A549 (cell line): ENCODE data around the gene BTN2A1. TPM values are rescaled to one million over a fixed set of nuclear protein-coding genes. Genes with fewer than 3 reads are reported as not detected.

ENCODE experiments used
- ATAC-seq, 2 experiments: fragments of 200-7000 bp in 1 of 2; fragments of >200 bp in 1 of 2; cut with Nextera tagmentation in 1 of 2; cut with Tn5 transposase in 1 of 2; 3 replicates each; pipeline versions ENCODE4 v1.8.0 to v1.9.1; 2018 to 2020; ENCODE audit warnings: mild to moderate bottlenecking in 1 of 2, moderate library complexity in 1 of 2
- CTCF ChIA-PET: fragments of 300-600 bp; sonication (Branson Sonifier 250); formaldehyde crosslinking; extraction: SDS; loops from one replicate; lab custom pipeline; 2021; ENCODE audit warnings: antibody characterized with exemption, inconsistent platforms; lab: Yijun Ruan, JAX
- POLR2A ChIA-PET: fragments of 350-600 bp; formaldehyde crosslinking; extraction: SDS; loops from one replicate; lab custom pipeline; 2021; ENCODE audit warnings: antibody characterized with exemption, inconsistent platforms; lab: Yijun Ruan, JAX
- DNase-seq, 2 experiments: peaks; one replicate each; pipeline versions ENCODE4 v3.0.0 to v3.0.0-alpha.2; 2011 to 2016; ENCODE audit warnings: low read depth in 1 of 2, low spot score in 1 of 2
- FAIRE-seq: peaks from 2 replicates; lab custom pipeline; 2011; peaks lifted over from hg19 to GRCh38; lab: Jason Lieb, UNC
- H3K27ac ChIP-seq, 2 experiments: fragments of >200 bp; sonication (Bioruptor Twin); formaldehyde crosslinking; 3 replicates each; pipeline ENCODE4 v1.5.1; 2016 to 2017
- H3K4me1 ChIP-seq: fragments of >200 bp; sonication (Bioruptor Twin); formaldehyde crosslinking; 3 replicates; pipeline ENCODE4 v1.6.1; 2016
- H3K4me2 ChIP-seq: fragments of >200 bp; sonication (Bioruptor Twin); formaldehyde crosslinking; 3 replicates; pipeline ENCODE4 v1.6.1; 2016
- H3K4me3 ChIP-seq: fragments of >200 bp; sonication (Bioruptor Twin); formaldehyde crosslinking; 3 replicates; pipeline ENCODE4 v1.5.1; 2016
- H3K9me3 ChIP-seq: fragments of >200 bp; sonication (Bioruptor Twin); formaldehyde crosslinking; 3 replicates; pipeline ENCODE4 v1.6.1; 2016
- CBX8 ChIP-seq: fragments of 200-600 bp; sonication (generic); IDR thresholded peaks from 2 replicates; pipeline ENCODE4 v1.6.1; 2016
- CTCF ChIP-seq: fragments of >200 bp; sonication (Bioruptor Twin); formaldehyde crosslinking; IDR thresholded peaks from 3 replicates; pipeline ENCODE4 v1.5.1; 2016
- E2F6 ChIP-seq: IDR thresholded peaks from 2 replicates; pipeline ENCODE4 v1.6.1; 2012; ENCODE audit warnings: low read depth, borderline replicate concordance
- EP300 ChIP-seq, 2 experiments: fragments of >200 bp; sonication (Bioruptor Twin); formaldehyde crosslinking; IDR thresholded peaks; 2 replicates in 1 of 2; 3 replicates in 1 of 2; pipeline ENCODE4 v1.6.1; 2016 to 2017
- FOXS1 ChIP-seq: fragments of 250-450 bp; sonication (Bioruptor Pico); IDR thresholded peaks from 2 replicates; pipeline ENCODE4 v1.5.0; 2020; ENCODE audit warnings: mild to moderate bottlenecking, moderate library complexity
- GATA3 ChIP-seq: IDR thresholded peaks from 2 replicates; pipeline ENCODE4 v1.6.1; 2012; ENCODE audit warnings: borderline replicate concordance
- HES2 ChIP-seq: fragments of >200 bp; sonication (Bioruptor Twin); formaldehyde crosslinking; IDR thresholded peaks from 2 replicates; pipeline ENCODE4 v1.6.1; 2016
- HEYL ChIP-seq: fragments of 250-450 bp; sonication (Bioruptor Pico); IDR thresholded peaks from 2 replicates; pipeline ENCODE4 v1.8.0; 2021; ENCODE audit warnings: mild to moderate bottlenecking, moderate library complexity
- HMGXB4 ChIP-seq: fragments of 250-450 bp; sonication (Bioruptor Pico); IDR thresholded peaks from 2 replicates; pipeline ENCODE4 v1.5.0; 2021; ENCODE audit warnings: mild to moderate bottlenecking, moderate library complexity, borderline replicate concordance
- HOXB5 ChIP-seq: fragments of 250-450 bp; sonication (Bioruptor Pico); IDR thresholded peaks from 2 replicates; pipeline ENCODE4 v1.5.0; 2020; ENCODE audit warnings: mild to moderate bottlenecking, moderate library complexity
- JUN ChIP-seq, 2 experiments: fragments of >200 bp; sonication (Bioruptor Twin); formaldehyde crosslinking; IDR thresholded peaks; 2 replicates in 1 of 2; 3 replicates in 1 of 2; pipeline ENCODE4 v1.6.1; 2016 to 2017
- KDM5A ChIP-seq: fragments of 200-600 bp; sonication (generic); IDR thresholded peaks from 2 replicates; pipeline ENCODE4 v1.6.1; 2016; ENCODE audit warnings: antibody characterized with exemption, mild to moderate bottlenecking
- MAFK ChIP-seq: fragments of 450-650 bp; IDR thresholded peaks from 2 replicates; pipeline ENCODE4 v1.6.1; 2014; ENCODE audit not compliant: partially characterized antibody
- NFE2L2 ChIP-seq: fragments of 150-350 bp; conservative IDR thresholded peaks from 2 replicates; pipeline ENCODE4 v1.6.1; 2014; ENCODE audit warnings: low read length
- NPAS2 ChIP-seq: fragments of 250-450 bp; sonication (Bioruptor Pico); IDR thresholded peaks from 2 replicates; pipeline ENCODE4 v1.8.0; 2022; ENCODE audit warnings: mild to moderate bottlenecking, moderate library complexity, borderline replicate concordance
- RCOR1 ChIP-seq: fragments of 150-350 bp; IDR thresholded peaks from 2 replicates; pipeline ENCODE4 v1.6.1; 2014; ENCODE audit warnings: antibody characterized with exemption, low read length, low read depth
- RFX5 ChIP-seq: fragments of 450-650 bp; IDR thresholded peaks from 2 replicates; pipeline ENCODE4 v1.7.1; 2014; ENCODE audit warnings: antibody characterized with exemption, mild to moderate bottlenecking, moderate library complexity
- RNF2 ChIP-seq: fragments of 200-600 bp; sonication (generic); IDR thresholded peaks from 2 replicates; pipeline ENCODE4 v1.6.1; 2016; ENCODE audit warnings: low read depth, mild to moderate bottlenecking, antibody characterized with exemption, moderate library complexity, borderline replicate concordance
- TP53 ChIP-seq: fragments of 250-450 bp; sonication (Bioruptor Pico); IDR thresholded peaks from 2 replicates; pipeline ENCODE4 v1.5.0; 2021; ENCODE audit warnings: mild to moderate bottlenecking, moderate library complexity
- USF2 ChIP-seq: fragments of 450-650 bp; IDR thresholded peaks from 2 replicates; pipeline ENCODE4 v1.6.1; 2014; ENCODE audit warnings: antibody characterized with exemption
- ZFP36 ChIP-seq: fragments of 450-650 bp; IDR thresholded peaks from 2 replicates; pipeline ENCODE4 v1.6.1; 2014; ENCODE audit warnings: borderline replicate concordance; ENCODE audit not compliant: partially characterized antibody
- WGBS: methylation state at CpG from one replicate; pipeline ENCODE4 v1.1.6; 2017; ENCODE audit errors: missing lambda C conversion rate; 5-methylcytosine and 5-hydroxymethylcytosine counted together
- polyA plus RNA-seq, 4 experiments: library from polyadenylated mRNA; depleted of rRNA in 3 of 4; stranded (reverse); fragments of >200 nt; fragmentation: RNase III in 1 of 4; extraction: RNeasy Plus Mini Kit Qiagen cat#74134 plus additional on column Dnase treatment in 1 of 4; gene quantifications; 2 replicates in 3 of 4; 3 replicates in 1 of 4; pipeline ENCODE4 v1.2.3, GENCODE V29; 2011 to 2017

Gene BTN2A1
- polyA plus RNA-seq, 2 of the 4 experiments (the other 2 are of a cell fraction), result 20.3 to 20.7 TPM

- ChIA-PET CTCF (no interaction called here), POLR2A (no interaction called here)
- Histone ChIP-seq H3K4me2 (no peak overlapping the region), H3K9me3 (no peaks in the 10 kb centered on the region), H3K4me1 (peaks cover 3% of the 10 kb centered on the region; the same call in 1 of the 3 replicates), H3K4me3 (no peak overlapping the region), H3K27ac (no peak overlapping the region)
- no peak for TF ChIP-seq NPAS2
- TF ChIP-seq ZFP36, result no peak
- no peak for TF ChIP-seq RNF2
- 100% methylated on average over 2 of the region's 2 CpGs for WGBS
- no peak for FAIRE-seq
- no peak for ATAC-seq
- no peak for DNase-seq
Observed at GRCh38 chr6:26468829-26469228, 11.1 kb downstream of the BTN2A1 start.

- no peak overlapping the region for H3K27ac ChIP-seq
- H3K4me2 ChIP-seq, result no peak overlapping the region
- 81% methylated on average over 4 of the region's 4 CpGs for WGBS
- H3K9me3 ChIP-seq, result no peaks in the 10 kb centered on the region
- DNase-seq (no peak), ATAC-seq (no peak), FAIRE-seq (no peak)
- no peak for TF ChIP-seq FOXS1 (CRISPR knock-in tag)
- TF ChIP-seq JUN (IDR thresholded peaks at IDR 0.05), result no peak
- no peak for TF ChIP-seq HOXB5
- no peak for TF ChIP-seq EP300 (IDR thresholded peaks at IDR 0.05)
- no peak for TF ChIP-seq RCOR1
- no peak for TF ChIP-seq RFX5
- no peak for TF ChIP-seq TP53 (CRISPR knock-in tag)
- TF ChIP-seq HEYL (CRISPR knock-in tag), result no peak
- no peak for TF ChIP-seq MAFK
- no peak for TF ChIP-seq USF2
- no peak for TF ChIP-seq KDM5A
- TF ChIP-seq ZFP36, result no peak
- TF ChIP-seq GATA3, result no peak
- TF ChIP-seq CBX8, result no peak
- TF ChIP-seq HES2, result no peak
- no peak for TF ChIP-seq E2F6
- TF ChIP-seq CTCF, result no peak
- TF ChIP-seq NFE2L2, result no peak
- peaks cover 15% of the 10 kb centered on the region for H3K4me1 ChIP-seq
- CTCF ChIA-PET, result interaction anchor here (1.8 kb wide), 1 partner anchor 129 kb away, joined by 6 read pairs; no protein-coding TSS in a partner anchor
- no peak overlapping the region for H3K4me3 ChIP-seq
- POLR2A ChIA-PET, result no interaction called here
Observed at GRCh38 chr6:26470643-26471042, 12.9 kb downstream of the BTN2A1 start.

GRCh38 chr6:26471970-26472369 is 14.2 kb downstream of the BTN2A1 start:
- H3K4me2 ChIP-seq, result no peak overlapping the region
- CTCF ChIA-PET, result no interaction called here
- no peak overlapping the region for H3K27ac ChIP-seq
- H3K9me3 ChIP-seq, result no peaks in the 10 kb centered on the region
- POLR2A ChIA-PET, result no interaction called here
- ATAC-seq (no peak), FAIRE-seq (no peak), DNase-seq (no peak)
- H3K4me1 ChIP-seq, result peaks cover 24% of the 10 kb centered on the region
- TF ChIP-seq HMGXB4 (CRISPR knock-in tag), result no peak
- H3K4me3 ChIP-seq, result no peak overlapping the region
